Measurements from ENCODE around the gene IFIT1B.

The IFIT1B gene

GRCh38 chr10:89382757-89383156 is 4.9 kb downstream of the IFIT1B start:
- TF ChIP-seq, protein P1, sequence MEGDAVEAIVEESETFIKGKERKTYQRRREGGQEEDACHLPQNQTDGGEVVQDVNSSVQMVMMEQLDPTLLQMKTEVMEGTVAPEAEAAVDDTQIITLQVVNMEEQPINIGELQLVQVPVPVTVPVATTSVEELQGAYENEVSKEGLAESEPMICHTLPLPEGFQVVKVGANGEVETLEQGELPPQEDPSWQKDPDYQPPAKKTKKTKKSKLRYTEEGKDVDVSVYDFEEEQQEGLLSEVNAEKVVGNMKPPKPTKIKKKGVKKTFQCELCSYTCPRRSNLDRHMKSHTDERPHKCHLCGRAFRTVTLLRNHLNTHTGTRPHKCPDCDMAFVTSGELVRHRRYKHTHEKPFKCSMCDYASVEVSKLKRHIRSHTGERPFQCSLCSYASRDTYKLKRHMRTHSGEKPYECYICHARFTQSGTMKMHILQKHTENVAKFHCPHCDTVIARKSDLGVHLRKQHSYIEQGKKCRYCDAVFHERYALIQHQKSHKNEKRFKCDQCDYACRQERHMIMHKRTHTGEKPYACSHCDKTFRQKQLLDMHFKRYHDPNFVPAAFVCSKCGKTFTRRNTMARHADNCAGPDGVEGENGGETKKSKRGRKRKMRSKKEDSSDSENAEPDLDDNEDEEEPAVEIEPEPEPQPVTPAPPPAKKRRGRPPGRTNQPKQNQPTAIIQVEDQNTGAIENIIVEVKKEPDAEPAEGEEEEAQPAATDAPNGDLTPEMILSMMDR (IDR thresholded peaks at IDR 0.05), result no peak

GRCh38 chr10:89384474-89385340 is 6.9 kb downstream of the IFIT1B start:
- TF ChIP-seq, protein P1 (IDR thresholded peaks at IDR 0.05), result no peak

DNA sequence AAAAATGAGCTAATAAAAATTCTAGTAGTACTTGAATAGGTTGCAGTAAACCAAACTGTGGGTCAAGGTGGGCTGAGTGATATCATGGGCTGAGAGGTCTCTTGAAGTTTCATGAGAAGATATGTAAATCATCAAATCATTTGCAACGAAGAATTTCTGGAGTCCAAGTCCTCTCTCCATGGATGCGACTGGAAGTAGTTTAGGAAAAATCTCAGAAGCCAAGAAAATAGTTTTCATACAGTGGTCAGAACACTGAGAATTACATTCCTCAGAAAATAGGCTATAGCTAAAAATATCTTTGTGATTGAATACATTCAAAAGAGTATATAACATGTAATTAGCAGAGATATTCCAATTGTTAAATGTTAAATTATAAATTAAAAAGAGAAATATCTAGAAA is 10.9 kb downstream of the IFIT1B start:
- TF ChIP-seq, protein P1 (IDR thresholded peaks at IDR 0.05), result no peak

- TF ChIP-seq, protein P1 (IDR thresholded peaks at IDR 0.05), result 0 out of 2 replicates have a peak, but pooled peaks have one; percentile 21
These were observed 11.4 kb downstream of the IFIT1B start for GRCh38 chr10:89389254-89389653.

- TF ChIP-seq, protein P1 (IDR thresholded peaks at IDR 0.05), result no peak
These were observed 12.8 kb downstream of the IFIT1B start for GRCh38 chr10:89390476-89391225.

DNA sequence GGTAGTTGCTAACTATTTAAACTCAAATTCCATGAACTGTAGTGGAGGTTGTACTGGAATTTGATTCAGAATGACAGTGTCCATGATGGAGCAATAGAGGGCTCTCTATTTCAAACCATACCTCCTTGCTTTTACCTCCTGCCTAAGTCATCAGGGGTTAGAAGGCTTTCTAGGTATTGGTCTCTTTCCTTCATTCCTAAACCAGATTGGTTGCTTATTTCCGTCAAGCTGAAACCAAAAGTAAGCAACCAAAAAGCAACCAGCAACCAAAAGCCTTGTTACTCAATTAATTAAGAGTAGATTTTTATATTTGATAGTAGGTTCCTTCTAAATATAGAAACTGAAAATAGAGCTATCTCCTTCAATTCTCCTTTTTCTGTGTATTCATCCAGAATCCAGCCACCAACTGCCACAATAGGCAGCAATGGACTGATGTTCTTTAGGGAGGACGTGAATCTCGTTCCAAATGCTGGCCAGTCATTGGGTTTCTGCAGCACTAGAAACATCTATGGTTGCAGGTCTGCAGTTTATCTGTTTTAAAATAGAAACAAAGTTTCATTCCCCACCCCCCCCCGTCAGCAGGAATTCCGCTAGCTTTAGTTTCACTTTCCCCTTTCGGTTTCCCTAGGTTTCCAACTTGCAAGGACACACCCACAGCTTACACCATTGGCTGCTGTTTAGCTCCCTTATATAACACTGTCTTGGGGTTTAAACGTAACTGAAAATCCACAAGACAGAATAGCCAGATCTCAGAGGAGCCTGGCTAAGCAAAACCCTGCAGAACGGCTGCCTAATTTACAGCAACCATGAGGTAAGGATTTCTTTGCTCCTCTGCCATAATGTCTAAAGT is 14.3 kb downstream of the IFIT1B start, which contains the start of gene IFIT1:
Gene IFIT1, plus strand, starts transcription at position 717 of the 850 bp plus-strand sequence. Its CDS starts 90 bp downstream, at position 807.
- TF ChIP-seq, protein P1 (IDR thresholded peaks at IDR 0.05), result no peak

GRCh38 chr10:89392974-89393373 is 15.1 kb downstream of the IFIT1B start:
- TF ChIP-seq, protein P1 (IDR thresholded peaks at IDR 0.05), result no peak
